ENCODE data around the gene DHCR7. TPM values are rescaled to one million over a fixed set of nuclear protein-coding genes. Genes with fewer than 3 reads are reported as not detected.

The DHCR7 gene
- total RNA-seq, 1 donor from 2014 or later: 63.9 TPM

DNA sequence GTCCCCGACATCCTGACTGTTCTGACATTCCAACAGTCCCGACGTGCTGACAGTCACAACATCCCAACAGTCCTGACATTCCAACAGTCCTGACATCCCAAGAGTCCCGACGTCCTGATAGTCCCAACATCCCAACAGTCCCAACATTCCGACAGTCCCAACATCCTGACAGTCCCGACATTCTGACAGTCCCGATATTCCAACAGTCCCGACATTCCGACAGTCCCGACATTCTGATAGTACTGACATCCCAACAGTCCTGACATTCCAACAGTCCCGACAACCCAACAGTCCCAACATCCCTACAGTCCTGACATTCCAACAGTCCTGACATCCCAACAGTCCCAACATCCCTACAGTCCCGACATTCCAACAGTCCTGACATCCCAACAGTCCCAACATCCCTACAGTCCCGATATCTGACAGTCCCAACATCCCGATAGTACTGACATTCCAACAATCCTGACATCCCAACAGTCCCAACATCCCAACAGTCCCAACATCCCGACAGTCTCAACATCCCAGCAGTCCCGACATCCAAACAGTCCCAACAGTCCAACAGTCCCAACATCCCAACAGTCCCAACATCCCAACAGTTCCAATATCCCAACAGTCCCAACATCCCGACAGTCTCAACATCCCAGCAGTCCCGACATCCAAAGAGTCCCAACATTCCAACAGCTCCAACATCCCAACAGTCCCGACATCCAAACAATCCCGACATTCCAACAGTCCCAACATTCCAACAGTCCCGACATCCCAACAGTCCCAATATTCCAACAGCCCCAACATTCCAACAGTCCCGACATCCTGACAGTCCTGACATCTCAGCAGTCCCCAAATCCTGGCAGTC is 60.2 kb downstream of the DHCR7 start:
- intact Hi-C loops (cut with micrococcal nuclease): no loop called here

DNA sequence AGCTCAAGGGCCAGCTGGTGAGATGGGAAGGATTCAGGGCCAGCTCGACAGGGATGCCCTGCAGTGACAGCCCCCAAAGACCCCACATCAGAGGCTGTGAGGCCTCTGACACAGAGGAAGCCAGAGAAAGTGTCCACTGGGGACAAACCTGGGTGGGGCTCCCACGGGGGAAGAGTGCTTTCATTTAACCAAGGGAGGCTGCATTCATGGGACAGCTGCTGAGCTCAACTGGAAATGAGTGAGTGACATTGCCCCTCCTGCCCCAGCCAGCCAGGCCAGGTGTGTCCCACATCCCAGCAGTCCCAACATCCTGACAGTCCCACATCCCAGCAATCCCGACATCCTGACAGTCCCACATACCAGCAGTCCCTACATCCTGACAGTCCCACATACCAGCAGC is 61.0 kb downstream of the DHCR7 start:
- intact Hi-C loops (cut with micrococcal nuclease): no loop called here

DNA sequence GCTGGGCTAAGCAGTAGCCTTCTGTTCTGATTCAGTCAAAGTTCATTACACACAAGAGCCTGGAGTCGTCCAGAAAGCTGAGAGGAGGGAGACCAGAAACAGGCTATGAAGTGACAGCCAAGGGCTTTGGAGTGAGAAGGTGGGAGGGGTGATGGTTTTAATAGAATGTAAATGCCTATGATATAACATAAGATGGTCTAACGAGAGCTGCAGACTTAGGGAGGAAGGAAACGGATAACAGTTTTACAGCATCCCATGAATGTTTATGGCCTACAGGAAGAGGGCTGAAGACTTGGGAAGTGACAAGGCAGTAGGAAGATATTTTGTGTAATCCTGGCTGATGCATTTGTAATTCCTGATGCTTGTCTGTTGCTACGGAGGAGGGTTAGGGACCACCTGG is 62.0 kb downstream of the DHCR7 start:
- intact Hi-C loops (cut with micrococcal nuclease): no loop called here

- intact Hi-C loops (cut with micrococcal nuclease): no loop called here
These were observed 63.1 kb downstream of the DHCR7 start for GRCh38 chr11:71385091-71385490.

DNA sequence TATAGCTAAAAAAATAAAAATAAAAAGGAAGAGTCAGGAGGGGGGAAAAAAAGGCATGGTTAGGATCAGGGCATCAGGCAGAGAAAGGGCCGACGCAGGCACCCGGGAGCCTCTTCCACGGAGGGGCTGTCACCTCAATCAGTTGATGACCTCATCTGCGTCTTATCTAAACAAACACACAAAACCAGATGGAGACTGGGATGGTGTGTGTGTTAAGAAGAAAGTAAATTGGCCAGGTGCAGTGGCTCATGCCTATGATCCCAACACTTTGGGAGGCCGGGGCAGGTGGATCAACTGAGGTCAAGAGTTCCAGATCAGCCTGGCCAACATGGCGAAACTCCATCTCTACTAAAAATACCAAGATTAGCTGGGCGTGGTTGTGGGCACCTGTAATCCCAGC is 63.6 kb downstream of the DHCR7 start:
- intact Hi-C loops (cut with micrococcal nuclease): no loop called here

Other genes with a start within 250 kb of the DHCR7 start
- gene SHANK2, start 195.8 kb downstream of the DHCR7 start, total RNA-seq: not detected in 2 replicates
- gene NADSYN1, start 4.8 kb upstream of the DHCR7 start, total RNA-seq: 120 and 125 TPM in 2 replicates
- 0.34 TPM in 1 of 2 replicates, not detected in the other for gene KRTAP5-7, start 78.9 kb upstream of the DHCR7 start, total RNA-seq
- gene KRTAP5-8, start 89.6 kb upstream of the DHCR7 start, total RNA-seq: 0.29 TPM in 1 of 2 replicates, not detected in the other
- gene KRTAP5-9, start 100.0 kb upstream of the DHCR7 start, total RNA-seq: 0.24 TPM in 1 of 2 replicates, not detected in the other
- not detected in 2 replicates for gene KRTAP5-10, start 117.2 kb upstream of the DHCR7 start, total RNA-seq
- not detected in 2 replicates for gene KRTAP5-11, start 134.5 kb upstream of the DHCR7 start, total RNA-seq

Data from T-helper 1 cell treated with Interleukin-12 subunit alpha and Interleukin-12 subunit beta and Interleukin-4 antibody, amounts not matched to agents 30 ng/mL and 1 ng/mL, for 36 hours (primary cell).